ENCODE results near the gene TYK2. TPM values are rescaled to one million over a fixed set of nuclear protein-coding genes. Genes with fewer than 3 reads are reported as not detected.
A peak's percentile ranks its signal among the peaks of the same experiment; 100 is the strongest.
"Not testable (repeated sequence)": the region's sequence is repeated elsewhere in the genome, so short reads cannot be mapped to it uniquely, and the experiment has no call there.

The TYK2 gene
- total RNA-seq, 1 donor from 2014 or later = 356 TPM

GRCh38 chr19:10379880-10380312 lies 476 bp downstream of the TYK2 start:
- ATAC-seq (ENCODE audit: low read depth) (peak; percentile 2), DNase-seq (no peak)
- intact Hi-C loops (cut with micrococcal nuclease) = loop anchor here (2.0 kb wide), 2 partner anchors 47 to 109 kb away; partner anchors contain the start of genes ICAM1 and RAVER1
- Mint-ChIP-seq H3K9me3 (no peaks in the 10 kb centered on the region), H3K36me3 (ENCODE audit: low read depth) (peaks cover 30% of the 10 kb centered on the region), H3K27ac (peak overlapping the region; percentile 86), H3K4me3 (peak overlapping the region; percentile 97), H3K4me1 (peaks cover 25% of the 10 kb centered on the region), H3K27me3 (no peaks in the 10 kb centered on the region)
- ChIA-PET POLR2A (interaction anchor here (0.6 to 4.5 kb wide), 12 partner anchors 9 to 322 kb away, joined by 3 to 64 read pairs (median 6); partner anchors contain the start of genes CDC37, ICAM1, ICAM5 and MRPL4), CTCF (interaction anchor here (0.8 to 3.4 kb wide), 6 partner anchors 9 to 122 kb away, joined by 3 to 21 read pairs (median 4); partner anchors contain the start of genes CDC37, ICAM1 and ICAM4)
- no peak for TF ChIP-seq CTCF (IDR thresholded peaks at IDR 0.05)

- Mint-ChIP-seq H3K4me3 (no peak overlapping the region), H3K9me3 (no peaks in the 10 kb centered on the region), H3K4me1 (peaks cover 35% of the 10 kb centered on the region), H3K36me3 (ENCODE audit: low read depth) (peaks cover 36% of the 10 kb centered on the region), H3K27ac (no peak overlapping the region), H3K27me3 (no peaks in the 10 kb centered on the region)
- POLR2A ChIA-PET = interaction anchor here (3.0 to 4.5 kb wide), 2 partner anchors 45 to 108 kb away, joined by 20 to 64 read pairs; partner anchors contain the start of genes ICAM1 and RAVER1
- ATAC-seq (ENCODE audit: low read depth) (no peak), DNase-seq (no peak)
- no peak for TF ChIP-seq CTCF (IDR thresholded peaks at IDR 0.05)
- intact Hi-C loops (cut with micrococcal nuclease) = no loop called here
- CTCF ChIA-PET = interaction anchor here (0.6 to 3.4 kb wide), 3 partner anchors 11 to 119 kb away, joined by 3 to 21 read pairs (median 15); partner anchors contain the start of gene ICAM1
These were observed 2.2 kb downstream of the TYK2 start for GRCh38 chr19:10378124-10378523.

GRCh38 chr19:10377140-10377640 lies 3.2 kb downstream of the TYK2 start:
- H3K27me3 Mint-ChIP-seq; H3K27ac Mint-ChIP-seq; H3K9me3 Mint-ChIP-seq; ATAC-seq (ENCODE audit: low read depth); CTCF ChIA-PET; intact Hi-C loops (cut with micrococcal nuclease); DNase-seq; H3K4me3 Mint-ChIP-seq: not testable (repeated sequence)
- POLR2A ChIA-PET = interaction anchor here (4.5 kb wide), 1 partner anchor 107 kb away, joined by 64 read pairs; the partner anchor contains the start of gene ICAM1
- peaks cover 35% of the 10 kb centered on the region for H3K4me1 Mint-ChIP-seq
- peaks cover 40% of the 10 kb centered on the region for H3K36me3 Mint-ChIP-seq (ENCODE audit: low read depth)

- Mint-ChIP-seq H3K27ac (no peak overlapping the region), H3K27me3 (no peaks in the 10 kb centered on the region)
These were observed 5.4 kb downstream of the TYK2 start for GRCh38 chr19:10374931-10375330.

GRCh38 chr19:10372690-10373089 lies 7.7 kb downstream of the TYK2 start:
- H3K4me3 Mint-ChIP-seq = no peak overlapping the region
- intact Hi-C loops (cut with micrococcal nuclease) = loop anchor here (5.0 kb wide), 1 partner anchor 35 kb away; the partner anchor contains the start of gene ICAM3
- no peak for ATAC-seq (ENCODE audit: low read depth)
- peaks cover 48% of the 10 kb centered on the region for H3K36me3 Mint-ChIP-seq (ENCODE audit: low read depth)
- no peak for DNase-seq
- no peaks in the 10 kb centered on the region for H3K27me3 Mint-ChIP-seq
- no peak overlapping the region for H3K27ac Mint-ChIP-seq
- ChIA-PET POLR2A (interaction anchor here (1.0 to 2.0 kb wide), 2 partner anchors 39 to 83 kb away, joined by 7 read pairs; partner anchors contain the start of genes ICAM5 and RAVER1), CTCF (interaction anchor here (2.9 kb wide), 1 partner anchor 16 kb away, joined by 7 read pairs; no protein-coding TSS in a partner anchor)
- no peak for TF ChIP-seq CTCF (IDR thresholded peaks at IDR 0.05)
- peaks cover 16% of the 10 kb centered on the region for H3K4me1 Mint-ChIP-seq
- no peaks in the 10 kb centered on the region for H3K9me3 Mint-ChIP-seq

More at GRCh38 chr19:10374931-10375330, 5.4 kb downstream of the TYK2 start:
- Mint-ChIP-seq H3K9me3 (no peaks in the 10 kb centered on the region), H3K4me3 (no peak overlapping the region), H3K4me1 (peaks cover 24% of the 10 kb centered on the region), H3K36me3 (ENCODE audit: low read depth) (peaks cover 39% of the 10 kb centered on the region)
- ATAC-seq (ENCODE audit: low read depth) = no peak
- TF ChIP-seq CTCF (IDR thresholded peaks at IDR 0.05) = no peak
- DNase-seq = no peak
- ChIA-PET CTCF (interaction anchor here (1.0 to 2.9 kb wide), 2 partner anchors 9 to 14 kb away, joined by 3 to 7 read pairs; no protein-coding TSS in a partner anchor), POLR2A (interaction anchor here (0.7 kb wide), 1 partner anchor 88 kb away, joined by 7 read pairs; the partner anchor contains the start of gene ICAM4)
- intact Hi-C loops (cut with micrococcal nuclease) = loop anchor here (5.0 kb wide), 1 partner anchor 38 kb away; the partner anchor contains the start of gene ICAM3

All from activated B cell treated with CpG ODN at 0.5 μM for 24 hours (primary cell).